NCI-H1436 (cell line): Measurements from ENCODE around the gene TTI1.

Experiments
- DNase-seq: peaks from one replicate; lab custom pipeline; 2025; lab: John Stamatoyannopoulos, UW

The TTI1 gene

DNA sequence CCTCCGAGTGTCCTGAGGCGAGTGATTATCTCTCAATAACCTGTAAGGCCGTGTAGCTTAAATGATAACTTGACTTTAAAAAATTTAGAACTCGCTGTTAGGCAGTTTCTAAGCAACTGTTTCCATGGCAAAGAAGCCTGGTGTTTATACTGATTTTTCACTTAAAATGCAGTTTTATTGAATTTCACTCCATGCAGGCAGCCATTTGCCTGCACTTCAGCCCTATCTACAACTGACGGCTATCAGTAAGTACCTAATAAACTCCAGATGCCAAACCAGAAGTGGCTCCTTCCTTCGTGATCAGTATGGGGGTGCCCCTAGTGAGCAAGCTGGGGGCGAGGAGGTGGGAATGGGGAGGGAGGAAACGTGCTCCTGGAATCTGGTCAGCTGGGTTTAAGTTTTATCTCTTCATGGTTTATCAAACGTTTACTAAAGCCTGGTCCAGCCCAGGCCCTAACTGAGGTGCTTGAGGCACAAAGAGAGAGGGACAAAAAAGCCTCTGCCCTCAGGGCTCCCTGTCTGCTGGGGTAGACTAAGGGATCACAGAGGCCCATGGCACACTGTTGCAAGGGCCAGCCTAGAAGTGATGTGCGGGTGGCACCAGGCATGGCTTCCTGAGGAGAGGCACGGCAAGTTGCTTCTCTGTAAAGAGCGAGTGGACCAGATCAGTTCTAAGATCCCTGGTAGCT is 45.5 kb downstream of the TTI1 start:
- DNase-seq = no peak

DNA sequence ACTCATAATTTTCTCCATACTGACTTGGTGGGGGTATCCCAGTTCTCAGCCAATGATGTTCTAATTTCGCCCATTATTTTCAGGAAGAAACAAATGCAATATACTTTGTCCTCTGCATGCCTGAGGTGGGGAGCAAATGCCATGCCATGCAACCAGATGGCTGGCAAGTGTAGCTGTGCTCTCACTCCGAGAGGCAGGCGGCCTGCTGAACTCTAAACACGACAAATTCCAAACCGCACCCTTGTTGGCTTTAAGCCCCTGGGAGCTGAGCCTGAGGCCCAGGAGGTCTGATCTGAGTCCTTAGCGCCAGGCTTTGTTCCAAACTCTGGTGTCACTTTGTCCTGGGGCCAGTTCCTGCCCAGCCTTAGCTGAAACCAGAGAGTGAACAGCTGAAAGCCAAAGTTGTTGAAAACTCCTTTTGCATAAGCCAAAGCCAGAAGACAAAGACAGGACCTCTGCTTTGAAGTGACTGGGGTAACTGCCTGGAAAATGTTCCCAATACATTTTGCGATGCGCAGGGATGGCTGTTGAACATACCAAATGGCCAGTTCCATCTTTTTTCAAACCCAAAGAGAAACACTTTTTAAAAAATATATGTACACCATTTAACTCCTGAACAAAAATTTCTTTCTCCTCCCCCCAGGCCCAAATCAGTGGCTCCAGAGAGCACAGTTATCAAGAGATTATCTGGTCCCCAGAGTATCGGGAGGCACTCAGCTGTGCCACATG is 46.2 kb downstream of the TTI1 start:
- DNase-seq = peak; percentile 3

DNA sequence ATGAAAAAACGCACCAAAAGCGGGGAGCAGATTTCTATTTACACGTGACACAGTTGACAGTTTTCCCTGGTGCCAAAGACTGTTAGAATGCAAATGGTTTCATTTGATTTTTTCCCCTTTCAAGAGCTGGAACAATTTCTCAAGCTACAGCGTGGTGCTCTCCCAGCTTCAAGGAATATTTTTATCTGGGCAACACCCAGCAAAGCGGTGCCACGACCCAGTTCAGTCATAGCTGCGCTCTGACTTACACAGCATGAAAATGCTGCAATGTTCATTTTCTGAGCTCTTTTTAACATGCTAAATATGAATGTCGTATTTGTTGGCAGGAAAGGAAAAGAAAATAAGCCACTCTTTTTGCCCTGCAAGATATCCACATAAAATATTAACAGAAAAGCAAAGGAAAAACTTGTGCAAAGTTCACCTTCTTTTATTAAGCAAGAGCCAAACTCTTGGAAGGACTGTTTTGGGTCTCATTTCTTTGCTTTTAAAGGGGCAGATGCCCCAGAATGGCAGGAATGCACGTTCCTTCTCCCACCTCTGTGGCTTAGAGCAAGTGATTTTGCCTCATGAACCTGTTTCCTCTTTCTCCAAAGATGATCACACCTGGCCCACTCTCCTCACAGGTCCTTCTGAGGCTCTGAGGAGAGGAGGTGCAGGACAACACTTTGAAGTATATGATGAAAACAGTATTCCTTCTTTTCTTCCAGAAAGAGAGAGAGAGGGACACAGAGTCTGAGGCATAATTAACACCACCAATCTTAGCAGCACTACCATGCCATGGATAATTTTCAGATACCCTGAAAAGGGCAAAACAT is 47.0 kb downstream of the TTI1 start:
- DNase-seq = no peak

GRCh38 chr20:37984018-37984785 is 49.1 kb downstream of the TTI1 start:
- peak; percentile 36 for DNase-seq

GRCh38 chr20:37983286-37983685 is 50.0 kb downstream of the TTI1 start:
- no peak for DNase-seq

DNA sequence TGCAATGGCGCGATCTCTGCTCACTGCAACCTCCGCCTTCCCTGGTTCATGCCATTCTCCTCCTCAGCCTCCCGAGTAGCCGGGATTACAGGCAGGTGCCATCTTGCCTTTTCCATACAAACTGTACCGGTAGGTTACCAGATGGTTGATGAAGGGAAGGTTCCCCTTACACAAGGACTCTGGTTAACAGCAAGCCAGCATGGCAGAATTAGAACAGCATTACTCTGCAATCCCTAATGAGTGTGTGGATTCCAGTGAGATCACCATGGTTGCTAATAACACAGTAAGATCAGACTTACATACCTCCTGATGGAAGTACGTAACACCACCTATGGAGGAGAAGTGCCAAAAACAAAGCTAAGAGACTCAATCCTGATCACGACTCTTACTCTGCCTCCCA is 51.7 kb downstream of the TTI1 start:
- no peak for DNase-seq

GRCh38 chr20:37980876-37981275 is 52.4 kb downstream of the TTI1 start:
- DNase-seq = no peak

- DNase-seq = no peak
These were observed 52.9 kb downstream of the TTI1 start for GRCh38 chr20:37980383-37980782.

DNA sequence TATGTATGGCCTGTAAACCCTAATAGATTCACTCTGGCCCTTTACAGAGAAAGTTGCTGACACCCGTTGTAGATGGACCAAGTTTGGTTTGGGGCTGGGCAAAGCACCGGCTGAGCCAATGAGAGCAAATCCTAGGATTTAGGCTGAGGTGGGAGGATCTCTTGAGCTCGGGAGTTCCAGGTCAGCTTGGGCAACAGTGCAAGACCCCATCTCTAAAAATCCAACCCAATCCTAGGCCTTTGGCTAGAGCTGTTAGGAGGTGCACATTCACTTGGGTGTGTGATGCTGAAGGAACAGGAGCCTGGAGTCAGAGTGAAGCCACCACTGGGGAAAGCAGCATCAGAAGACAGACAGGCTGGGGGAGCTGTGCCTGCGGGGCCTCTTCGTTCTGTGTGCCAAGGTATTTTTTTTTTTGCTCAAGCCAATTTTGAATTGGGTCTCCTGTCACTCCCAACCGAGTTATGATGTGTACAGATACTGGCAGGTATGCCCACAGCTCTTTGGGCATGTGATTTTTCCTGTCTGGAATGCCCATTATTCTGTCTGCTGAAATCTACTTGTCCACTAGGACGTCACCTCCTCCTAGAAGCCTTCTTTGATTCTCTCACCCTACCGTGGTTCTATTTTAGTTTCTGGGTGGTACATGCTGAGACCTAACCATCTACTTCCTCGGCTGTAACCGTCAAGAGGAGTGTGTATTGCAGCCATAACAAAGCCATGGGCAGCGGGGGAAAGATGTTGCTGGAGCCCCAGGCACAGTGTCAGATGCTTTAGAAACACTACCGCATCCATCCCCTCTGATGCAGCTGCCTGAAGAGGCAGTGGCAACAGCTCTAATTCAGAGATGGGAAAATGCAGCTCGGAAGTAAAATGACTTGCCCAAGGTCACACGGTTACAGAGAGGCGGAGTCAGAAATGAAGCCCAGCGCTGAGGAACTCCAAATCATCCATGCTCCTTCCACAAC is 54.0 kb downstream of the TTI1 start:
- DNase-seq = no peak

GRCh38 chr20:37977786-37978185 is 55.5 kb downstream of the TTI1 start:
- no peak for DNase-seq

- no peak for DNase-seq
These were observed 55.9 kb downstream of the TTI1 start for GRCh38 chr20:37977338-37977737.

- peak; percentile 41 for DNase-seq
These were observed 56.4 kb downstream of the TTI1 start for GRCh38 chr20:37976887-37977286.

GRCh38 chr20:37973059-37973910 is 60.0 kb downstream of the TTI1 start:
- DNase-seq = no peak

GRCh38 chr20:37972256-37973058 is 60.8 kb downstream of the TTI1 start:
- no peak for DNase-seq

DNA sequence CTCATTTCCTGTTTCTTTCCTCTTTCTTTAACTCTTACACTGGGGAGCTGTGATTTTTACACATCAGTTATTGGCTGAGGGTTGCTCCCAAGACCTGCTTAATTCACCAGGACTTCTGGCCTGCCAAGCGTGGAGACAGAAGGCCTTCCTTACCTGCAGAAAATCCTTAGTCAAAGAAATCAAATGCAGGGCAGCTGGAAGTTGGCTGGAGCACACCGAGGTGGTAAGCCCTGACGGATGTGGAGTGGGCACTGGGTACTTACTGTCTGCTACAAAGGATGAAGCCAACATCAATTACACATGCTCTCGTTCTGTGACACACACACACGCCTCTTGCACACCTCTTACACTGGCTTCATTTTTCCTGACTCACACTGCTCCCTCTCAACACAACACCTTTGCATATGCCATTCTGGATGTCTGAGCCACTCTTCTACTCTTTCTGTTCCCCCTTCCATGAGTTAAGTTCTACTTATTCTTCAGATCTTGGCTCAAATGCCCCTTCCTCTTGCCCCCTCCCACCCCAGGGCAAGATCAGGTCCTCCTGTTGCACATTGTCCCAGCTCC is 61.6 kb downstream of the TTI1 start:
- no peak for DNase-seq

DNA sequence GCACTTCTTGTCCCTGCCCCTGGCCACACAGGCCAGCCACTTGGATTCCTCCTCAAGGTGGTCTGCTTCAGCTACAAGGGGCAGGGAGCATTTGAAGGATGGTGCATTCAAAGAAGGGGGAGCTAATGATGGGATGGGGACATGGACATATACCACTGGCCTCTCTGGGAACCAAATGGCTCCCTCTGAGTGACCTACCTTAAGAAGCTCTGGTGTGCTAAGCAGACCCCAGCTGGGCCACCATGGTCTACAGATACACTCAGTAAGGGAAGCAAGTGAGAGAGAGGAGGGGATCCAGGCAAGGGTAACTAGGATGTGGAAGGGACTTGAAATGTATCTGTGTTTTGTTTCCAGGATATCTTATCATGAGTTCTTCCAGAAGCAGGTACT is 62.4 kb downstream of the TTI1 start:
- no peak for DNase-seq

DNA sequence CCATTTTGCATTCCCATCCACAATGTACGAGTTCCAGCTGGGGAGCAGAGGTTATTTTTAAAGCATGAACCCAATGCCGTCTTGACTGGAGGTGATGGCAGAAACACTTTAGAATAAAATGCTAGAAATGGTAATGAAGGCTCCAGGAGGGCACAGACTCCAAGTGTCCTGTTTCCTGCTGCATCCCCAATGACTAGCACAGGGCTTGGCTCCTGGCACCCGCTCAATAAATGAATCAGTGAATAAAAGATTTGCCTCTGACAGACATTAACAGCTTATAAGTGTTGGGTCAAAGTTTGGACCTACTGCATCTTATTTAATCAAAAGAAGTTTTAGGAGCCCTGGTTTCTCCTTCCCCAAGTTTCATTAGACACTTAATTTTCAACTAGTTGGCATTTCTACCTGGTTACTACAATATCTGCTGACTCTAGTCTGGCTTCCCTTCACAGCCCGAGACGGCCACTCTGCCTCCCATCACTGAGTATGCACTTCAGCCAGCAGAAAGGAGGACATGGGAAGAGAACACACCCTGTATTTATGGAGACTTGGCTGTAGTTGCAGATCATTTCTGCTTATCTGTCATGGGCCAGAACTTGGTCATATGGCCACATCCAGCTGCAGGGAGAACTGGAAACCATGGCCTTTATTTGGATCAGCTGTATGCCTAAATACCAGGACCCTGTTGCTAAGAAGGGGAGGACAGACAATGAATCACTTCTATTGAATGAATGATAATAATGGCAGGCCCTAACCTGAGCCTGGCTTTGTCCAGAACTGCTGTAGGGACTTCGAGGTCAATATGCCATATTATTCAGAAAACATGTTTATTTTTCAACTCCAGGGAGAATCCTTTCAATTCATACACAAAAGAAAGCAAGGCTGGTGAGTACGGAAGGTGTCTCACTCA is 63.1 kb downstream of the TTI1 start:
- no peak for DNase-seq
